HG02973 (cell line): ENCODE measurements around the gene SLC38A3.

ENCODE experiments used
- ATAC-seq: cut with Tn5 transposase; IDR thresholded peaks from one replicate; pipeline ENCODE4 v1.9.1; 2021; ENCODE audit warnings: moderate library complexity; ENCODE audit not compliant: unreplicated experiment

Gene SLC38A3

DNA sequence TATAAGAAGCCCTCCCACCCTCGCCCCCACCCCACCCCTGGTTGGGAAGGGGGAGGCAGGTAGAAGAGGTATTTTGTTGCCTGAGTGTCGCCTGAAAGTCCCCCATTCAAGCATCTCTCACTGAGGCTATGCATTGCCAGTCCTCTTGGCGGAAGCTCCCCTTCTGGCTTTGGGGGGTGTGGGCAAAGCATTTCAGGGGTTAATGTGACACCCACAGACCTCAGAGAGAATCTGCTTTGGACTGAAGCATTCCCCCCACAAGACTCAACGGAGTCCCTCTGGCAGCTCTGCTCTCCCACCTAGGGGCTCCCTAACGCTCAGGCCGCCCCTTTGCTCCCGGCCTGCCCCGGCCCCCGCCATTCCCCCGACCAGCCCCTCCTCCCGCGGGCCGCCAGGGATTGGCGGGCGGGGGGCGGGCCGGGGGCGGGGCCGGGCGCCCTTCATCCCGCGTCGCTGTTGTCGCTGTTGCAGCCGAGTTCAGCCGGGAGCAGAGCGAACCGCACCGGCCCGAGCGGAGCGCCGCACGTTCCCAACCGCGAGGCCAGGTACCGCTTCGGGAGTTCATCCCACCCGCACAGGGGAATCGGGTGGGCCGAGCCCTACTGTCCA is at the start of gene SLC38A3:
TSS of gene SLC38A3 (plus strand) at position 468 of the 609 bp plus-strand sequence. CDS start 8,929 bp downstream, outside the sequence.
- ATAC-seq, result no peak

DNA sequence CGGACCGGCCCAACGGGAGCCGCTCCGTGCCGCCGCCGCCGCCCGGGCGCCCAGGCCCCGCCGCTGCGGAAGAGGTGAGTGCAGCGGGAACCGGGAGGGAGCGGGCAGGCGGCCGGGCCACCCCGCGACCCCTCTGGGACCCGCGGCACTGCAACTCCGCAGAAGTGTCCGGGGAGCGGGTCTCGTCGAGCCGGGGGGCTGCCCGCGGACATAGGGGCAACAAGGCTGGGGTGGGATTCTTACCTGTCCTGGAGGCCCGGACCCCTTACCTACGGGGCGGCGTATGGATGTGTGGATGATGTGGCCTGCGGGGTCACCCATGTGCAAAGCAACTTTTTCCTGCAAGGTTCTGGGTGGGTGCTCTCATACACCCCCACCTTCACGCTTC is 49.6 kb upstream of the SLC38A3 start:
- ATAC-seq, result peak; percentile 14

DNA sequence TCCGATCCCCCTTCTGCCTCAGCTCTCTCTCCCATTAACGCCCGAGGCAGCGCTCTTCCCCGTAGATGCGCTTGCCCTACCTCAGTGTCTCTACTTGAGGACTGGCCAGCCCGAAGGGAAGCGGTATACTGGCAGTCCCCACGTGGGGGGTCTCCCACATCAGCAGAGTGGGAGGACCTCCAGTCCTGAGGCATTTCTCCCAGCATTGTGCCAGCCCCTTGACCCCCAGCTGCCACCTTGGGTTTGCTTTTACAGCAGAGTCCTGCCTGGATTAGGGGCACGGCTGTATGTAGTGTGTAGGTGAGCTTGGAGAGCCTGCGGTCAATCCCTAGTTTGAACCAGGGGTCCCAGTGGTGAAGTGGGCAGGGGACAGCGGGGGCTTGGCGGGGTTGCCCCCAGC is 49.2 kb upstream of the SLC38A3 start:
- no peak for ATAC-seq

GRCh38 chr3:50156549-50157493 is 48.2 kb upstream of the SLC38A3 start:
- ATAC-seq, result no peak

GRCh38 chr3:50157827-50158529 is 47.1 kb upstream of the SLC38A3 start:
- ATAC-seq, result no peak

DNA sequence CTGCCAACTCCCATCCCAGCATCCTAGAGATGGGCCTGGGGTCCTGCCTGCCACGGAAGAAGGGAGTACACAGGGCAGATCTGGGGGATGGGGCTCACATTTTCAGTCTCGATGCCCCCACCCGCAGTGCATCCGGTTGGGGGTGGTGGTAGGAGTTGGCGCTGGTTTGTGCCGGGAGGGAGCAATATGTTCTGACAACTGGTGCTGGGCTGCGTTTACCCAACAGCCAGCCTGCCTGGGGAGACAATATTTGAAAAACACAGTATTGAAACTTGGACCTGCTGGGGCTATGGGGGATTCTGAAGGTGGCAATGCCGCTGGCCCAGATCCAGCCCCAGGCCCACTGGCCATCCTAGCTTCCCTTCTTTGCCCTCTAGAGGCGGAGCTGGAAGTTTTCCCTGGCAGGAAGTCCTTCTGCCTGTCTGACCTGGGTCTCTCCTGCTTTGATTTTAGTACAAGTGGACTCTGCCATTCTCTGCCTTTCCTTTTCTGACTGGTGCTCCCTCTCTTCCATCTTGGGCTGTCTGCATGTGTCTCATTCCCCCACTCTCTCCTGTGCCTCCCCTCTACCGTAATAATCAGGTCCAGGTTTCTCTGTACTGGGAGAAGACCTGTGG is 46.4 kb upstream of the SLC38A3 start:
- no peak for ATAC-seq

GRCh38 chr3:50160561-50160983 is 44.5 kb upstream of the SLC38A3 start:
- no peak for ATAC-seq

DNA sequence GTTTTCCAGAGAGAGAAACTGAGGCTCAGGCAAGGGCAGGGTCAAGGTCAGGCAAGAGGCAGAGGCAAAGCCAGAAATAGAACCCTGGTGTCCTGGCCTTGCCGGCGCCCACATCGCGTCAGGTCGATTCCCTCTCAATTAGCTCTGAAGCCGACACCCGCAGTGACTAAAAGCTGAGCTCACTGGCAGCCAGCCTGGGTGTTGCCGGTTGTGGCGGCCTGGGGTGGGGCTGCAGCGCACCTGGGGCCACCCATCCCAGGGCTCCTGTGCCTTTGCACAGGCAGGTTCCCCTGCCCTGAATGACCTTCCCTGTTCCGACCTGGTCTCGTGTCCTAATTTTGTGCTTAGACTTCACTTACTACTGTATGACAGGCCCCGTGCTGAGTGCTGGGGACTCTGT is 43.8 kb upstream of the SLC38A3 start:
- no peak for ATAC-seq

DNA sequence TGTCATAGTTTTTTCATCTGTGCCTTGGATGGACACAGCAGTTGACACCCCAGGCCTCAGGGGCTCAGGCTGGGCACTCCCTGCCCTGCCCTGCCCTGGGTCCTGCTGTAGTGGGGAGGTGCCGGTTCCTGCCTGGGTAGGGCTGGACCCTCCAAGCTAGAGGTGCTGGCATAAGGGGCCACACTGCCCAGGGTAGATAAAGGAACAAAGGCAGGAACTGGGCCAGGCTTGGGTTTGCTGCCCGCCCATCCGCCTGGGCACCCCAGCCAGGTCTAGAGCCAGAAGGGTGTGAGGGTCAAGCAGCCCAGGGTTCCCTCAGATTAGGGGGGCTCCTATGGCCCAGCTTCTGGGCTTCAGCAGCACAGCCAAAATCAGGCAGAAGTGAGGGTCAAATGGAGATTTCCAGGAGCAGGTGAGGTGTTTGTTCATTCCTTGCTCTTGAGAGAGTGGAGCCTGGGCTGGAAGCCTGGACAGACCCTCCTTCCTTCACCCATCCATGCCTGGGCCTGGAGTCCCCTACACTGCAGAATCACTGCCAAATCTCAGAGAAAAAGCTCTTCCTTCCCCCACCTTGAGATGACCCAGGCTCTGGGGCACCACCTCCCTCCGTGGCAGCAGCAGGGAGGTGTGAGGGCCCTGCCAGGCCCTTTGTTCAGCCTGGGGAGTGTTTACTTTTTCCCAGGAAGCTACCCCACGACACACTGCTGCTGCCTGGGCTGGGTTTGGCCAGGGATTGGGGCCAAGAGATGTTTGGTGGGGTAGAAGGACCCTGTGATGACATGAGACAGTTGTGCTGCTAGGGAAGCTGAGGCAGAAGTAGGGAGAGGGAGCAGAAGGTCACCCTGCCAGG is 42.8 kb upstream of the SLC38A3 start:
- no peak for ATAC-seq

DNA sequence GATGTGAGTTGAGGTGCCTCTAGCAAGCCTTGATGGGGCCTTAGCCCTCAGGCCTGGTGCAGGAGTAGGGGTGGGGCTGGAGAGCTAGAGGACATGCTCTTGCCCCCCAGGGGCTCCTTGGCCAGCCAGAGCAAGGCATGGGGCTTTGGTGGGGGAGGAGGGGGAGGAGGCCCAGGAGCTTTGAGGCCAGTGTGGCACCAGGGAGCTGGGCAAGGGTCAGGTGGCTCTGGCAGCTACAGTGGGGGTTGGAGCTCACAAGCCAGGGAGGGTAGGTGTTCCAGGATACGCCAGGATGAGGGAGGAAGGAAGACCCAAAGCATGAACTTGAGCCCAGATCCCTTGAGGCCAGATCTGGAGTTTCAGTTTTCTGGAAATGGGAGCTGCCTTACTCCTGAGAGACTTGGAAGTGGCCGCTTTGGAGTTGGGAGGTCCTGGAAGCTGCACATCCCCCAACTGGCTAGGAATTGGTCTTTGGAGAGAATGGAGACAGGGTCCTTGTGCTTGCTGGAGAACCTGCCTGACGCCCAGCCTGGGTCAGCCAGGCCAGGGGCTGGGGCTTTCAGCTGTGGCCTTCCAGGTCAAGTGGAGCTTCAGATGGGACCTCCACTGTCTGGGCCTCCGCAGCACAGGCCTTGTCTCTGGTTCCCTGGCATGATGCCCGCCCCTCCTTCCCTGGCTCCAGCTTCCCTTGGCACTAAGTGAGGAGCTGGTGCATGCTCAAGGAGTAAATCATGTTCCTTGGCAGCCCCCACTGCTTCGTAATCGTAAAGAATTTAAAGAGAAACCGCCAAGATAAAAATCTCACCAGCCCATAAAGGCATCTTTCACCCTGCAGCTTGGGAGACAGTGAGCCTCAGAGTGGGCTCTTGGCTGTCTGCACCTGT is 41.3 kb upstream of the SLC38A3 start:
- ATAC-seq, result no peak

- no peak for ATAC-seq
Measured at GRCh38 chr3:50164481-50164880, 40.6 kb upstream of the SLC38A3 start.

GRCh38 chr3:50164984-50165909 is 39.8 kb upstream of the SLC38A3 start:
- ATAC-seq, result no peak

GRCh38 chr3:50165910-50166538 is 39.0 kb upstream of the SLC38A3 start:
- ATAC-seq, result no peak

DNA sequence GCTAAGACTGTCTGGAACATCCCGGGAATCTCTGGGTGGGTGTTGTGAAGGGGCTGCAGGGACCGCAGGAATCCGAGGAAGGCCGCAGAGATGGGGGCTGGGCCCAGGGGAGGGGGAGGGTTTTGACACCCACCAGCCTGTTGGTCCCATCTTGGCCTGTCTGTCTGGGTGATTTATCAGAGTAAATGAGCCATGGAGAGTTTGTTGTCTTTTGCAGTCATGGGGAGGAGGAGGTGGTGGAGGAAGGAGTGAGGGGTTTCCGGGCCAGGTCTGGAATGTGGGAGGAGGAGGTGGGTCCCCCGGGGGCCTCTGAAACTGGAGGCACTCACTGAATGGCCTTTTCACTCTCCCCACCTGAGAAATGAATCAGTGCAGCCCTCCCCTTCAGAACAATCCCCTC is 38.5 kb upstream of the SLC38A3 start:
- ATAC-seq, result no peak

GRCh38 chr3:50167069-50167840 is 37.8 kb upstream of the SLC38A3 start:
- ATAC-seq, result no peak

- ATAC-seq, result no peak
Measured at GRCh38 chr3:50167841-50168209, 37.2 kb upstream of the SLC38A3 start.

GRCh38 chr3:50168388-50168787 is 36.7 kb upstream of the SLC38A3 start:
- ATAC-seq, result no peak
